Uterus (tissue), 4 donors: ENCODE measurements around the gene TMPRSS3. TPM values are rescaled to one million over a fixed set of nuclear protein-coding genes. Genes with fewer than 3 reads are reported as not detected.

Experiments
- DNase-seq, 2 donors: peaks; one replicate each; pipeline ENCODE4 v3.0.0-alpha.2; 2019 to 2020
- H3K27ac ChIP-seq, 2 donors: fragments of 200-600 bp; sonication (generic); 1 replicate in 1 of 2; 2 replicates in 1 of 2; pipeline ENCODE4 v1.5.1; 2016 to 2018
- H3K27me3 ChIP-seq, 2 donors: fragments of 200-600 bp; sonication (generic); one replicate each; pipeline ENCODE4 v1.5.1; 2018 to 2019; ENCODE audit warnings: control low read depth in 1 of 2
- H3K36me3 ChIP-seq, 2 donors: fragments of 200-600 bp; sonication (generic); one replicate each; pipeline ENCODE4 v1.5.1; 2019; ENCODE audit warnings: control low read depth in 1 of 2
- H3K4me1 ChIP-seq, 2 donors: fragments of 200-600 bp; sonication (generic); one replicate each; pipeline ENCODE4 v1.5.1; 2018 to 2019; ENCODE audit warnings: control low read depth in 1 of 2
- H3K4me3 ChIP-seq, 2 donors: fragments of 200-600 bp; sonication (generic); 1 replicate in 1 of 2; 2 replicates in 1 of 2; pipeline ENCODE4 v1.5.1; 2018 to 2019; ENCODE audit warnings: mild to moderate bottlenecking in 1 of 2
- H3K9me3 ChIP-seq, 2 donors: fragments of 200-600 bp; sonication (generic); one replicate each; pipeline ENCODE4 v1.5.1; 2019; ENCODE audit warnings: control low read depth in 1 of 2
- POLR2A ChIP-seq, 2 donors: fragments of 450-650 bp; IDR thresholded peaks; one replicate each; pipeline ENCODE4 v1.6.1; 2016; ENCODE audit warnings: antibody characterized with exemption in 2 of 2, mild to moderate bottlenecking in 1 of 2, moderate library complexity in 1 of 2
- intact Hi-C: fragments of 100-400 bp; cut with DNase I; formaldehyde crosslinking; loops from one replicate; pipeline ENCODE4 v1.15.1; 2023; ENCODE audit warnings: low total_unique reads
- total RNA-seq, 4 donors: library from RNA; depleted of rRNA in 3 of 4; stranded (reverse); fragments of >200 nt in 3 of 4; gene quantifications; one replicate each; pipeline versions ENCODE4 v1.1.0 to v1.2.4, GENCODE V29; 2014 to 2023
- TF ChIP-seq, protein P1 (sequence below), 4 experiments: fragments of 200-600 bp in 2 of 4; fragments of 450-650 bp in 2 of 4; sonication (generic) in 2 of 4; IDR thresholded peaks; one replicate each; pipeline ENCODE4 v1.5.1; 2016 to 2019; ENCODE audit warnings: antibody characterized with exemption in 4 of 4, mild to moderate bottlenecking in 2 of 4, moderate library complexity in 1 of 4
- donor health status: DM: yes; HTN: yes; CAD: no.

TMPRSS3 gene
- total RNA-seq, 4 donors from 2014 or later = 0.18 to 4.4 TPM; not detected in 2

DNA sequence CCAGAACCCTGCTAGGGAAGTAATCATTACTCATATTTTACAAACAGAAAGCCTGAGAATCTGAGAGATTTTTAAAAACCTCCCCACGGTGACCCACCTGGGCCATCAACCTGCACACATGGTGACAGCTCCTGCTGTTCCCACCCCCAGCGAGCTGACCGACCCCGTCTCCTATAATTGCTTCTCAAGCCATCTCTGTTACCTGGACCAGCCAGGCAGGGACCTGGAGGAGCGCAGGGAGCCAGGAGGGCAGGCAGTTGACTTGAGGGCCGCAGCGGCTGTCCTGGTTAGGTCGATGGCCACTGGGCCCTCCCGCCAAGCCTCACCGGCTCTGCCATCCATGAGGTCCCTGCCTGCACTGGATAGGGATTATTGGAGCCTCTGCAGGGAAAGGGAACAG is 52.8 kb downstream of the TMPRSS3 start:
- no peaks in the 10 kb centered on the region for H3K9me3 ChIP-seq
- H3K4me3 ChIP-seq = no peak overlapping the region
- intact Hi-C loops = no loop called here
- H3K36me3 ChIP-seq = no peaks in the 10 kb centered on the region
- H3K4me1 ChIP-seq = no peaks in the 10 kb centered on the region
- no peak overlapping the region for H3K27ac ChIP-seq
- TF ChIP-seq POLR2A (IDR thresholded peaks at IDR 0.05) = no peak
- TF ChIP-seq, protein P1, sequence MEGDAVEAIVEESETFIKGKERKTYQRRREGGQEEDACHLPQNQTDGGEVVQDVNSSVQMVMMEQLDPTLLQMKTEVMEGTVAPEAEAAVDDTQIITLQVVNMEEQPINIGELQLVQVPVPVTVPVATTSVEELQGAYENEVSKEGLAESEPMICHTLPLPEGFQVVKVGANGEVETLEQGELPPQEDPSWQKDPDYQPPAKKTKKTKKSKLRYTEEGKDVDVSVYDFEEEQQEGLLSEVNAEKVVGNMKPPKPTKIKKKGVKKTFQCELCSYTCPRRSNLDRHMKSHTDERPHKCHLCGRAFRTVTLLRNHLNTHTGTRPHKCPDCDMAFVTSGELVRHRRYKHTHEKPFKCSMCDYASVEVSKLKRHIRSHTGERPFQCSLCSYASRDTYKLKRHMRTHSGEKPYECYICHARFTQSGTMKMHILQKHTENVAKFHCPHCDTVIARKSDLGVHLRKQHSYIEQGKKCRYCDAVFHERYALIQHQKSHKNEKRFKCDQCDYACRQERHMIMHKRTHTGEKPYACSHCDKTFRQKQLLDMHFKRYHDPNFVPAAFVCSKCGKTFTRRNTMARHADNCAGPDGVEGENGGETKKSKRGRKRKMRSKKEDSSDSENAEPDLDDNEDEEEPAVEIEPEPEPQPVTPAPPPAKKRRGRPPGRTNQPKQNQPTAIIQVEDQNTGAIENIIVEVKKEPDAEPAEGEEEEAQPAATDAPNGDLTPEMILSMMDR (IDR thresholded peaks at IDR 0.05) = no peak
- no peaks in the 10 kb centered on the region for H3K27me3 ChIP-seq
- no peak for DNase-seq

GRCh38 chr21:42341776-42342542 is 53.9 kb downstream of the TMPRSS3 start:
- Histone ChIP-seq H3K4me1 (no peaks in the 10 kb centered on the region), H3K4me3 (no peak overlapping the region), H3K36me3 (no peaks in the 10 kb centered on the region), H3K27ac (no peak overlapping the region), H3K9me3 (no peaks in the 10 kb centered on the region), H3K27me3 (no peaks in the 10 kb centered on the region)
- intact Hi-C loops = no loop called here
- TF ChIP-seq POLR2A (IDR thresholded peaks at IDR 0.05) = no peak
- TF ChIP-seq, protein P1 (IDR thresholded peaks at IDR 0.05) = no peak
- no peak for DNase-seq

DNA sequence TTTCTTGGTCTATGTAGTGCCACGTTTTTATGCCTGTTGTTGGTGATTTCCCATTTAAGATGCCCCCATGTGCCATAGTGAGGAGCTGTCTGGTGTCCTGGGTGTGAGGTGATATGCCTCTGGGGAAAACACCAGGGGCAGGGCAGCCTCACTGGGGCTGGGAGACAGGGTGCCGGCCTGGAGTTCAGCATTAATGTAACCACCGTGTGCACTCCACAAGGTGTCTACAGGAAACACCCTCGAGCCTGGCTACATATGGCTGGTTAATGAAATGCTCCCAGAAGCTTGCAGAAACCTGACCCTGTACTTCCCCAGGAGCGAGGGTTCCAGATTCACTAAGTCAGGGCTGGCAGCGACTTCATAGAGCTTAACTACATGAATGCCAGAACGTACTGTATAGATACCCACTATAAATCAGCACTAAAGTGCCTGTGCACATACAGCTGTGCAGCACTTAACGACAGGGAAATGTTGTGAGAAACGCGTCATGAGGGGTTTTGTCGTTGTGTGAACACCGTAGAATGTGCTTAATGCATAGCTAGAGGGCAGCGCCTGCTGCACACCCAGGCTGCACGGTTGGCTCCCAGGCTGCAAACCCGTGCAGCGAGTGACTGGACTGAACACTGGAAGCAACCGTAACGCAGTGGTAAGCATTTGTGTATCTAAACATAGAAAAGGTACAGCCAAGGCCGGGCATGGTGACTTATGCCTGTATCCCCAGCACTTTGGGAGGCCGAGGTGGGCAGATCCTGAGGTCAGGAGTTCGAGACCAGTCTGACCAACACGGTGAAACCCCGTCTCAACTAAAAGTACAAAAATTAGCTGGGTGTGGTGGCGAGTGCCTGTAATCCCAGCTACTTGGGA is 55.4 kb downstream of the TMPRSS3 start:
- Histone ChIP-seq H3K36me3 (no peaks in the 10 kb centered on the region), H3K9me3 (no peaks in the 10 kb centered on the region), H3K27me3 (peaks cover 0 to under 1% of the 10 kb centered on the region in 2 donors), H3K27ac (no peak overlapping the region), H3K4me3 (no peak overlapping the region), H3K4me1 (no peaks in the 10 kb centered on the region)
- peak in 1 of 2 donors; percentile 1 for DNase-seq
- intact Hi-C loops = no loop called here
- TF ChIP-seq, protein P1 (IDR thresholded peaks at IDR 0.05) = no peak

DNA sequence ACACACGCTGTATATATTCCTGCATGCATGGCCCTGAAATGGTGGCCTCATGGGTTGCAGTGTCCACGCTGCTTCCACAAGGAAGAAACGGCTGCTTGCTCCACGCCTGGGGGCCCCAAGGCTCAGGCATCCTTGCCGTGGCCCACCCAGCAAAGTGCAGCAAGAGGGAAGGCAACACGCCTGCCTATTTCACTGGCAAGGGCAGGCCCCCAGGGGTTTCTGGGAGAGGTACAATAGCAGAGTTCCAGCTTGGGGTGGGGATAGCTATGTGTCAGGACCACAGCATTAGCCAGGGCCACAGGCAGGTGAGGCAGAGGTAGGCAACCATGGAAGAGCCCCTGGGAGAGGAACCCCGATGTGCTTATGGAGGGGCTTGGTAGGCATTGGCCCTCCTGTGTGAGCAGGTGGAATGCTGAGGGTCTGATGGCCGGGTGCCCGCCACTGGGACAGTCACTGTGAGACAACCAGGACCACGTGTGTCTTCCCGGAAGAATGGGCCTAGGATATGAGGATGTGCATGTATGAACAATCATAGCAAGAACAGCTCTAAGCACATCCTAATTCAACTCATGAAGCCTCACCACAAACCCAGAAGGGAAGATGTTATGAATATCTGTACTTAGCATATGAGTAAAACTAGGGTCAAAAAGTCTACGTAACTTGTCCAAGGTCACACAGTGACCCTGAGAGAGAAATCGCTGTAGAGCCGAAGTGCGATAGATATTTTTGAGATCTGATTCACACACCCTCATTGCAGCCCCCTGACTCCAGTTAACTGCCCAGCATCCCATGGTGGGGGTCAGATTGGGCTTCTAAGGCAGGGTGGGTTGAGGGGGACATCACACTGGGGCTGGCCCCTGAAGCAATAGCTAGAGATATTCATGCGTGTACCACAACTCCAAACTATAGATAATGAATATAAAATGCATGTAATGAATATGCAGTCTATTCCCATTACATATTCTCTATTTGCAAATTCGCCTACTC is 56.8 kb downstream of the TMPRSS3 start:
- Histone ChIP-seq H3K27ac (no peak overlapping the region), H3K4me1 (no peaks in the 10 kb centered on the region), H3K9me3 (no peaks in the 10 kb centered on the region), H3K4me3 (no peak overlapping the region), H3K36me3 (no peaks in the 10 kb centered on the region), H3K27me3 (peaks cover 0 to 9% of the 10 kb centered on the region in 2 donors)
- DNase-seq = no peak
- intact Hi-C loops = no loop called here
- TF ChIP-seq, protein P1 (IDR thresholded peaks at IDR 0.05) = no peak
- TF ChIP-seq POLR2A (IDR thresholded peaks at IDR 0.05) = no peak
